GM12878 (cell line): Measurements from ENCODE around the gene MYL7. TPM values are rescaled to one million over a fixed set of nuclear protein-coding genes. Genes with fewer than 3 reads are reported as not detected.

ENCODE experiments used
- ATAC-seq: fragments of 200-7000 bp; cut with Tn5 transposase; 3 replicates; pipeline ENCODE4 v1.9.1; 2020; ENCODE audit warnings: mild to moderate bottlenecking, moderate library complexity
- BruUV-seq: library from RNA; stranded (reverse); fragments of 400-500 nt; replicated peaks from 2 replicates; lab custom pipeline; 2021; lab: Mats Ljungman, UMichigan
- CTCF ChIA-PET: fragments of 300-600 bp; sonication (Branson Sonifier 250); formaldehyde crosslinking; extraction: SDS; loops from one replicate; lab custom pipeline; 2021; ENCODE audit warnings: inconsistent platforms; lab: Yijun Ruan, JAX
- POLR2A ChIA-PET: fragments of 350-600 bp; formaldehyde crosslinking; extraction: SDS; loops from one replicate; lab custom pipeline; 2021; ENCODE audit warnings: inconsistent platforms; lab: Charles Lee
- RAD21 ChIA-PET: fragments of 300-600 bp; sonication (Branson Sonifier 250); formaldehyde crosslinking; loops from one replicate; lab custom pipeline; 2023; ENCODE audit warnings: antibody characterized with exemption; ENCODE audit not compliant: unreplicated experiment; lab: Charles Lee
- SMC1A ChIA-PET: fragments of 300-600 bp; sonication (Branson Sonifier 250); formaldehyde crosslinking; loops from one replicate; lab custom pipeline; 2023; ENCODE audit not compliant: unreplicated experiment, uncharacterized antibody; lab: Charles Lee
- DNase-seq: peaks from one replicate; pipeline ENCODE4 v3.0.0-alpha.2; 2011; ENCODE audit warnings: low read depth, low spot score
- FAIRE-seq: peaks from 3 replicates; lab custom pipeline; 2011; peaks lifted over from hg19 to GRCh38; lab: Jason Lieb, UNC
- H2AFZ ChIP-seq: 2 replicates; pipeline ENCODE4 v1.6.0; 2011; ENCODE audit warnings: low read depth, low read length, control low read depth; ENCODE audit not compliant: control insufficient read depth
- H3K27ac ChIP-seq: 2 replicates; pipeline ENCODE4 v1.5.1; 2011; ENCODE audit warnings: control low read depth; ENCODE audit not compliant: control insufficient read depth, insufficient read depth
- H3K27me3 ChIP-seq, 2 experiments: replicated peaks in 1 of 2; 2 replicates each; pipeline versions ENCODE4 v1.6.0 to v1.6.1; 2011; ENCODE audit warnings: low read length in 1 of 2; ENCODE audit not compliant: control insufficient read depth in 2 of 2, insufficient read depth in 2 of 2
- H3K36me3 ChIP-seq, 2 experiments: 2 replicates each; pipeline ENCODE4 v1.5.1; 2011; ENCODE audit warnings: low read length in 1 of 2; ENCODE audit not compliant: control insufficient read depth in 2 of 2, insufficient read depth in 2 of 2
- H3K4me1 ChIP-seq: 2 replicates; pipeline ENCODE4 v1.6.1; 2011; ENCODE audit warnings: mild to moderate bottlenecking, low read length, moderate library complexity, mixed read lengths; ENCODE audit not compliant: control insufficient read depth, insufficient read depth
- H3K4me2 ChIP-seq: 2 replicates; pipeline ENCODE4 v1.6.0; 2011; ENCODE audit warnings: control low read depth; ENCODE audit not compliant: control insufficient read depth, insufficient read depth
- H3K4me3 ChIP-seq: fragments of 200-600 bp; sonication (generic); 2 replicates; pipeline ENCODE4 v1.5.1; 2016
- H3K79me2 ChIP-seq: 2 replicates; pipeline ENCODE4 v1.6.0; 2011; ENCODE audit warnings: low read length; ENCODE audit not compliant: control insufficient read depth, insufficient read depth
- H3K9ac ChIP-seq: 2 replicates; pipeline ENCODE4 v1.8.0; 2011; ENCODE audit warnings: low read length, control low read depth, mixed read lengths; ENCODE audit not compliant: control insufficient read depth, insufficient read depth
- H3K9me3 ChIP-seq: replicated peaks from 3 replicates; pipeline ENCODE4 v1.5.1; 2011; ENCODE audit warnings: mild to moderate bottlenecking, low read length; ENCODE audit not compliant: control insufficient read depth, insufficient read depth
- H4K20me1 ChIP-seq: 2 replicates; pipeline ENCODE4 v1.6.0; 2011; ENCODE audit not compliant: control insufficient read depth, insufficient read depth
- BCL3 ChIP-seq: IDR thresholded peaks from 2 replicates; pipeline ENCODE4 v1.6.1; 2011; ENCODE audit warnings: borderline replicate concordance, low read depth, mild to moderate bottlenecking, moderate library complexity, low read length; ENCODE audit not compliant: insufficient read depth, poor library complexity, severe bottlenecking
- CHD1 ChIP-seq: IDR thresholded peaks from 2 replicates; pipeline ENCODE4 v1.6.1; 2012; ENCODE audit warnings: low read depth, low read length, improper control_type of control experiment
- CUX1 ChIP-seq: IDR thresholded peaks from 2 replicates; pipeline ENCODE4 v1.6.1; 2012; ENCODE audit warnings: improper control_type of control experiment, low read depth, low read length; ENCODE audit not compliant: insufficient replicate concordance
- MEF2A ChIP-seq: IDR thresholded peaks from 2 replicates; pipeline ENCODE4 v1.6.1; 2011; ENCODE audit warnings: low read depth, mild to moderate bottlenecking, low read length, moderate library complexity; ENCODE audit not compliant: insufficient read depth
- MYC ChIP-seq: IDR thresholded peaks from 2 replicates; pipeline ENCODE4 v1.6.1; 2011; ENCODE audit warnings: mild to moderate bottlenecking, low read length, moderate library complexity, inconsistent platforms; ENCODE audit not compliant: insufficient read depth, insufficient replicate concordance, insufficient read length, severe bottlenecking
- NR2C2 ChIP-seq: IDR thresholded peaks from 2 replicates; pipeline ENCODE4 v1.6.1; 2011; ENCODE audit warnings: borderline replicate concordance, low read depth; ENCODE audit not compliant: control insufficient read depth, insufficient read length
- PAX8 ChIP-seq: fragments of 450-650 bp; IDR thresholded peaks from 2 replicates; pipeline ENCODE4 v1.6.1; 2017; ENCODE audit warnings: mild to moderate bottlenecking, moderate library complexity
- POU2F2 ChIP-seq: IDR thresholded peaks from 3 replicates; pipeline ENCODE4 v1.6.1; 2011; ENCODE audit warnings: low read depth, mild to moderate bottlenecking, low read length, borderline replicate concordance
- ZSCAN29 ChIP-seq: fragments of 450-650 bp; IDR thresholded peaks from 2 replicates; pipeline ENCODE4 v1.6.1; 2017; ENCODE audit warnings: mild to moderate bottlenecking, moderate library complexity
- WGBS: methylation state at CpG from one replicate; pipeline ENCODE4 v1.1.6; 2016; ENCODE audit warnings: low lambda C conversion rate; ENCODE audit not compliant: insufficient replicate concordance, insufficient coverage; ENCODE audit errors: missing lambda C conversion rate; 5-methylcytosine and 5-hydroxymethylcytosine counted together
- in situ Hi-C: fragments of 300-500 bp; cut with MboI; formaldehyde crosslinking; loops from 9 replicates; pipeline ENCODE4 v1.14.3; 2018; ENCODE audit warnings: mixed read lengths
- intact Hi-C: fragments of 100-400 bp; cut with micrococcal nuclease; formaldehyde crosslinking; loops from one replicate; pipeline ENCODE4 v1.14.2; 2022; ENCODE audit not compliant: unreplicated experiment
- polyA plus RNA-seq, 11 experiments: library from polyadenylated mRNA; depleted of rRNA in 4 of 11; unstranded in 6 of 11; stranded (reverse) in 5 of 11; fragments of >200 nt; fragmentation: Nextera tagmentation in 4 of 11; fragmentation: Illumina TruSeq in 1 of 11; extraction: Ambion mirVana in 4 of 11; extraction: Trizol in 1 of 11; gene quantifications; 1 replicate in 1 of 11; 2 replicates in 10 of 11; pipeline versions ENCODE4 v1.2.1 to v1.2.3, GENCODE V29; 2011 to 2016; ENCODE audit warnings: inconsistent platforms in 2 of 11, missing spikeins in 2 of 11, low read depth in 1 of 11
- total RNA-seq, 4 experiments: library from RNA; depleted of rRNA in 3 of 4; stranded (reverse); fragments of >200 nt in 3 of 4; fragmentation: Illumina TruSeq in 1 of 4; extraction: Trizol in 1 of 4; gene quantifications; 2 replicates each; pipeline versions ENCODE4 v1.2.1 to v1.2.3, GENCODE V29; 2013 to 2021

Gene MYL7
- total and polyA plus RNA-seq, 10 of the 15 experiments (the other 5 are each of a cell fraction or from before 2014, with no cell fraction given) = 1.9 TPM; not detected in 9

- WGBS = 46% methylated on average over 2 of the region's 2 CpGs
- peaks cover 14% of the 10 kb centered on the region for H3K4me1 ChIP-seq
- H3K4me2 ChIP-seq = no peak overlapping the region
- H3K27me3 ChIP-seq = no peaks in the 10 kb centered on the region
- CTCF ChIA-PET = interaction anchor here (2.8 kb wide), 1 partner anchor 10 kb away, joined by 9 read pairs; no protein-coding TSS in a partner anchor
- SMC1A ChIA-PET = interaction anchor here (1.1 kb wide), 1 partner anchor 14 kb away, joined by 4 read pairs; no protein-coding TSS in a partner anchor
- no peak overlapping the region for H3K27ac ChIP-seq
- H3K4me3 ChIP-seq = no peak overlapping the region
- RAD21 ChIA-PET = no interaction called here
- no peak for DNase-seq
- intact Hi-C loops = no loop called here
- TF ChIP-seq MYC (no peak), CHD1 (no peak)
- TF ChIP-seq, all 136 proteins: peak for 0
- Histone ChIP-seq H3K9me3 (no peaks in the 10 kb centered on the region), H3K36me3 (no peaks in the 10 kb centered on the region), H3K9ac (no peak overlapping the region), H2AFZ (no peak overlapping the region), H3K79me2 (no peaks in the 10 kb centered on the region), H4K20me1 (no peaks in the 10 kb centered on the region)
- in situ Hi-C loops = no loop called here
- FAIRE-seq (no peak), ATAC-seq (no peak)
- BruUV-seq = no TSS peak
- POLR2A ChIA-PET = no interaction called here
Measured at GRCh38 chr7:44094883-44095592, 46.1 kb downstream of the MYL7 start.

GRCh38 chr7:44094365-44094764 is 46.8 kb downstream of the MYL7 start:
- in situ Hi-C loops = no loop called here
- DNase-seq (no peak), ATAC-seq (no peak), FAIRE-seq (no peak)
- Histone ChIP-seq H3K27ac (no peak overlapping the region), H4K20me1 (no peaks in the 10 kb centered on the region), H3K36me3 (no peaks in the 10 kb centered on the region), H3K4me2 (no peak overlapping the region), H3K27me3 (no peaks in the 10 kb centered on the region), H3K4me3 (no peak overlapping the region), H2AFZ (no peak overlapping the region), H3K9ac (no peak overlapping the region), H3K4me1 (peaks cover 14% of the 10 kb centered on the region), H3K9me3 (no peaks in the 10 kb centered on the region), H3K79me2 (no peaks in the 10 kb centered on the region)
- no TSS peak for BruUV-seq
- 35% methylated on average over 2 of the region's 2 CpGs for WGBS
- intact Hi-C loops = no loop called here
- ChIA-PET RAD21 (no interaction called here), CTCF (no interaction called here), POLR2A (interaction anchor here (1.1 kb wide), 1 partner anchor 9 kb away, joined by 8 read pairs; no protein-coding TSS in a partner anchor), SMC1A (no interaction called here)
- TF ChIP-seq NR2C2 (no peak), MEF2A (no peak), ZSCAN29 (no peak), BCL3 (no peak), PAX8 (no peak), POU2F2 (no peak), CUX1 (no peak)
